ENCODE results near the gene NFIB. TPM values are rescaled to one million over a fixed set of nuclear protein-coding genes. Genes with fewer than 3 reads are reported as not detected.

The NFIB gene
- total and polyA plus RNA-seq, 2 of the 8 experiments (the other 6 are each of a cell fraction or from before 2014, with no cell fraction given): 2.6 to 13.1 TPM

DNA sequence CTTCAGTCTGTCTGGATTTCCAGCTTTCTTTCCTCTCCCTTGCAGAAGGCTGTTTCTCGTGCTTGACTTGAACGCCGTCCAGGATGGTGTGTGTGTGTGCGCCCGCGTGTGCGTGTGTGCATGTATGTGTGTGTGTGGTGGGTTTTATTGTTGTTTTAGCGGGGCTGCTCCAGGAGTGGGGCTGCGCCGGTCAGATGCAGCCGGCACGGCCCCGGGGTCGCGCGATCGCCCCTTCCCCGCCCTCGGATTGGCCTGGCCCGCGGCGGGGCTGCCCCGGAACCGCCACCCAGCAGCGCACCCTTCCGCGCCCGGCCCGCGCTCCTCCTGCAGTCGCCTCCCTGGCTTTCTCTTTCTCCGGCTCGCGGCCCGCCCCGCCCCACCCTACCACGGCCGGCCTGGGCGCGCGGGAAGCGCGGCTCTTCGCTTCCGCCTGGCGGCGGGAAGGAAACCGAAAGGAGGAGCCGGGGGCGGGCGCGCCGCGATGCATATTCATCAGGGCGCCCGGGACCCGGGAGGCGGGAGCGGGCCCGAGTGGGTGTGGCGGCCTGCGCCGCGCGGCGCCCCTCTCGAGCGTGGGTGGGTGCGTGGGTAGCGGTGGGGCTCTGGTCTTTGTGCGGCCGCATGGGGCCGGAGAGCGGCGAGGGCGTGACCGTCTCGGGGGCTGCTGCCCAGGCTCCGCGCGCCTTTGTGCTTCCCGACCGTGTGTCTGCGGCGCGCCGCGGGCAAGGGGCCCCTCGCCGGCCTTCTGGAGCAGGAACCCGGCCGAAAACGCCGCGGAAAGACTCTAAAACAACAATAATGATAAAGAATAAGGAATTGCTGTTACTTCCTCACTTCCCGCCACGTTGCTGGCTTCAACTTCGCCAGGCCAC, 8.5 kb upstream of the NFIB start (continued):
- TF ChIP-seq SRF (IDR thresholded peaks at IDR 0.05; ENCODE audit: low read depth, low read length) (no peak), CBX8 (IDR thresholded peaks at IDR 0.05; ENCODE audit: borderline replicate concordance, low read depth, low read length) (no peak), EP300 (IDR thresholded peaks at IDR 0.05; ENCODE audit: borderline replicate concordance in 1 of 2, low read depth in 2 of 2, low read length in 2 of 2) (no peak), CTBP2 (IDR thresholded peaks at IDR 0.05; ENCODE audit: borderline replicate concordance, insufficient read depth, insufficient read length, low read length) (no peak), JUN (IDR thresholded peaks at IDR 0.05; ENCODE audit: low read depth, low read length) (no peak), EGR1 (IDR thresholded peaks at IDR 0.05; ENCODE audit: borderline replicate concordance, low read depth, low read length) (peak; percentile 89), RXRA (IDR thresholded peaks at IDR 0.05; ENCODE audit: insufficient read depth, low read depth, low read length) (no peak), GTF2F1 (IDR thresholded peaks at IDR 0.05; ENCODE audit: borderline replicate concordance, low read depth, low read length) (no peak), POU5F1 (IDR thresholded peaks at IDR 0.05; ENCODE audit: low read depth, low read length) (0 out of 2 replicates have a peak, but pooled peaks have one; percentile 51), EZH2 (IDR thresholded peaks at IDR 0.05; ENCODE audit: low read depth, low read length, severe bottlenecking) (no peak), TCF12 (IDR thresholded peaks at IDR 0.05; ENCODE audit: low read depth, low read length) (no peak), NRF1 (IDR thresholded peaks at IDR 0.05; ENCODE audit: low read depth, low read length) (no peak), E2F6 (IDR thresholded peaks at IDR 0.05) (peak; percentile 51; the same call in 1 of the 2 replicates), RFX5 (IDR thresholded peaks at IDR 0.05; ENCODE audit: borderline replicate concordance, low read depth, low read length) (no peak), CBX5 (IDR thresholded peaks at IDR 0.05; ENCODE audit: low read depth, low read length) (no peak), KDM1A (IDR thresholded peaks at IDR 0.05; ENCODE audit: borderline replicate concordance, low read length) (no peak)
- TF ChIP-seq, protein P1, sequence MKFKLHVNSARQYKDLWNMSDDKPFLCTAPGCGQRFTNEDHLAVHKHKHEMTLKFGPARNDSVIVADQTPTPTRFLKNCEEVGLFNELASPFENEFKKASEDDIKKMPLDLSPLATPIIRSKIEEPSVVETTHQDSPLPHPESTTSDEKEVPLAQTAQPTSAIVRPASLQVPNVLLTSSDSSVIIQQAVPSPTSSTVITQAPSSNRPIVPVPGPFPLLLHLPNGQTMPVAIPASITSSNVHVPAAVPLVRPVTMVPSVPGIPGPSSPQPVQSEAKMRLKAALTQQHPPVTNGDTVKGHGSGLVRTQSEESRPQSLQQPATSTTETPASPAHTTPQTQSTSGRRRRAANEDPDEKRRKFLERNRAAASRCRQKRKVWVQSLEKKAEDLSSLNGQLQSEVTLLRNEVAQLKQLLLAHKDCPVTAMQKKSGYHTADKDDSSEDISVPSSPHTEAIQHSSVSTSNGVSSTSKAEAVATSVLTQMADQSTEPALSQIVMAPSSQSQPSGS (IDR thresholded peaks at IDR 0.05; ENCODE audit: low read length): no peak
- TF ChIP-seq, protein P2, sequence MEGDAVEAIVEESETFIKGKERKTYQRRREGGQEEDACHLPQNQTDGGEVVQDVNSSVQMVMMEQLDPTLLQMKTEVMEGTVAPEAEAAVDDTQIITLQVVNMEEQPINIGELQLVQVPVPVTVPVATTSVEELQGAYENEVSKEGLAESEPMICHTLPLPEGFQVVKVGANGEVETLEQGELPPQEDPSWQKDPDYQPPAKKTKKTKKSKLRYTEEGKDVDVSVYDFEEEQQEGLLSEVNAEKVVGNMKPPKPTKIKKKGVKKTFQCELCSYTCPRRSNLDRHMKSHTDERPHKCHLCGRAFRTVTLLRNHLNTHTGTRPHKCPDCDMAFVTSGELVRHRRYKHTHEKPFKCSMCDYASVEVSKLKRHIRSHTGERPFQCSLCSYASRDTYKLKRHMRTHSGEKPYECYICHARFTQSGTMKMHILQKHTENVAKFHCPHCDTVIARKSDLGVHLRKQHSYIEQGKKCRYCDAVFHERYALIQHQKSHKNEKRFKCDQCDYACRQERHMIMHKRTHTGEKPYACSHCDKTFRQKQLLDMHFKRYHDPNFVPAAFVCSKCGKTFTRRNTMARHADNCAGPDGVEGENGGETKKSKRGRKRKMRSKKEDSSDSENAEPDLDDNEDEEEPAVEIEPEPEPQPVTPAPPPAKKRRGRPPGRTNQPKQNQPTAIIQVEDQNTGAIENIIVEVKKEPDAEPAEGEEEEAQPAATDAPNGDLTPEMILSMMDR (IDR thresholded peaks at IDR 0.05; ENCODE audit: control extremely low read depth in 1 of 3, insufficient read depth in 1 of 3, low read depth in 1 of 3, low read length in 3 of 3): peak in 2 of 3 experiments; percentile 14 to 39; a peak in 2 of 4 replicates
